GM21786 (cell line): ENCODE measurements around the gene DCTN2.
"Not testable (repeated sequence)": the region's sequence is repeated elsewhere in the genome, so short reads cannot be mapped to it uniquely, and the experiment has no call there.

Source experiments
- ATAC-seq: cut with Tn5 transposase; IDR thresholded peaks from one replicate; pipeline ENCODE4 v1.9.1; 2021; ENCODE audit not compliant: unreplicated experiment

The DCTN2 gene

DNA sequence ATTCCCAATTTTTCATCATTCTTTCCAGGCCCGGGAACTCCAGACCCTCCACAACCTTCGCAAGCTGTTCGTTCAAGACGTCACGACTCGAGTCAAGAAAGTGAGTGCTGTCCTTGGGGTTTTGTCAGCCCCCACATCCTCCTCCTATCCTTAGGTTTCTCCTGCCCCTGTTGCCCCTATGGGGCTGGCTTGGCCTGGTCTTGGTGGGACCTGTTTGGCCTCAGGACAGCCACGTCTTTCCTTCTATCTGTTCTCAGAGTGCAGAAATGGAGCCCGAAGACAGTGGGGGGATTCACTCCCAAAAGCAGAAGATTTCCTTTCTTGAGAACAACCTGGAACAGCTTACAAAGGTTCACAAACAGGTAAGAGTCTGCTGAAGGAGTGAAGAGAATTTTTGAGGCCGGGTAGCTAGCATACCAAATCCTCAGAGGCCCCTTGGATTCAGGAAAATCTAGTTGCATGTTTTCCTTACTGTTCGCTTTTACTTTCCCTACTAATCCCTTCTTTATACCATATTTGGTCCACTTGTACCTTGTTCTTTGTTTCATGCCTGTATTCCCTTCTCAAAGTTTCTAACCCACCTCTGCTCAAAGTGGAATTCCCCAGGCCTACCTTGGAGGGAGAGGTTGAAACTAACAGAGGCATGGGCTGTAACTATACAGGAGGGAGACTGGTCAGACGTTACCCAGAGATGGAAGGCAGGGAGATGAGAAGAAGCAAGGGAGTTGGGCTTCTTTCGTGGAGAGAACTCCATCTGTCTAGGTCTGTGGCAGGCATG, 31.2 kb upstream of the DCTN2 start:
- ATAC-seq: no peak

DNA sequence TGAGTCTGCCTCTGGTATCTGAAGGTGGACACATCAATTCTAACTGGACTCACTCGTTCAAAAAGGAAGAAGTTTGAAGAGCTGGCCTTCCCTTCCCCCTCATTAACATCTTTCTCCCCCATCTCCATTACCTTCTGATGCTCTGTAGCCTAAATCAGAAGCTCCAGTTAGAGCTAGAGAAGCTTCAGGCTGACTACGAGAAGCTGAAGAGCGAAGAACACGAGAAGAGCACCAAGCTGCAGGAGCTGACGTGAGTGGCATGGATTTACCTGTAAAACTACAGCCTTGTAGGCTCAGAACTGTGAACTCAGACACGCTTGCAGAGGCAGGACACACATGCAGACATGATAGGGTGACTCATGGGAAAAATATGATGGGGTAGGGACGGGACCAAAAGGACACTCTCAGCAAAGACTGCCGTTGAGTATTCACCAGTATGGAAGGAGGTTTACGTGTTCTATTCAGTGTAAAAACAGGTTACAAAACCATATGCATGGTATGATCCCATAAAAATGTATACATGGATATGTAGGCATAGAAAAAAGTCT, 29.7 kb upstream of the DCTN2 start:
- no peak for ATAC-seq

DNA sequence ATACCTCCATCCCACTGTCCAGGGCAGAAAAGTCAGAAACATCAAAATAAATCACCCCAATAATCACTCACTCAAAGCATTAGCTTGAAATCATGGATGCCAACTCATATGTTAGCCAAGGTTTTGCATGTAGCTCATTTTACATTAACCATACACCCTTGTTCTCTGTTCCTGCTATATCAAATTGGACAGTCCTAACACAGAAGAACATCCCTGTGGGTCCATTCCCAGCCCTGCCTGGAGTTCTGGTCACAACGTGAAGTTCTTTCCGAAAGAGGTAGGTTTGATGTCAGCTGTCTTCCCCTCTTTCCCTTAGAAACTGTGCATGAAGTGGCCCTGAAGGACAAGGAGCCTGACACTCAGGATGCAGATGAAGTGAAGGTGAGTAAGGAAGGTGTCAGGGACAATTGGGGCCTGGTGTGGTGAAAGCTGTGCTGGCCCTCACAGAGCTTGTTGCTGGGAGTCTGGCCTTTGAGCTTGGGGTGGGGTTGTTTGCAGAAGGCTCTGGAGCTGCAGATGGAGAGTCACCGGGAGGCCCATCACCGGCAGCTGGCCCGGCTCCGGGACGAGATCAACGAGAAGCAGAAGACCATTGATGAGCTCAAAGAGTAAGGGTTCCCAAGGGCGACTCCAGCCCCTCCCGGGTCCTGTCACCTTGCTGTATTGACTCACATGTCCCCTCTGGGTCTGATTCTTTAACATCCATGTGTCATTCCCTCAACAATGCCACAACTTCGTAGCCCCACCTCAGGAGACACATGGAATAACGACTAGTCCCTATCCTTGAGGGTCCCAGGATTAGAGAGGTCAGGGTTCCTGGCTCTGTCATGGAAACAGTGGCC, 29.0 kb upstream of the DCTN2 start:
- ATAC-seq: no peak

DNA sequence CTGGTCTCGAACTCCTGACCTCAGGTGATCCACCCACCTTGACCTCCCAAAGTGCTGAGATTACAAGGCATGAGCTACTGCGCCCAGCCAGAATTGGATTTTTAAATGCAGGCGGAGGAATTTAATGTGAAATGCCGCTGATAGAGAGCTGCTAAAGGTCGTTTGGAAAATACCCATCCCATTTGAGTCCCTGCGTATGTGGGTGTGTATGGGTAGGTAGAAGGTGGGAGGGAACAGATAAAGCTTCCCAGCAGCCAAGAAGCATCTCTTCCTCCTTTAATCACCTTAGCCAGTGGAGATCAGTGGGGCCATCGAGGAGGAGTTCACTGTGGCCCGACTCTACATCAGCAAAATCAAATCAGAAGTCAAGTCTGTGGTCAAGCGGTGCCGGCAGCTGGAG, 27.8 kb upstream of the DCTN2 start:
- ATAC-seq: no peak

DNA sequence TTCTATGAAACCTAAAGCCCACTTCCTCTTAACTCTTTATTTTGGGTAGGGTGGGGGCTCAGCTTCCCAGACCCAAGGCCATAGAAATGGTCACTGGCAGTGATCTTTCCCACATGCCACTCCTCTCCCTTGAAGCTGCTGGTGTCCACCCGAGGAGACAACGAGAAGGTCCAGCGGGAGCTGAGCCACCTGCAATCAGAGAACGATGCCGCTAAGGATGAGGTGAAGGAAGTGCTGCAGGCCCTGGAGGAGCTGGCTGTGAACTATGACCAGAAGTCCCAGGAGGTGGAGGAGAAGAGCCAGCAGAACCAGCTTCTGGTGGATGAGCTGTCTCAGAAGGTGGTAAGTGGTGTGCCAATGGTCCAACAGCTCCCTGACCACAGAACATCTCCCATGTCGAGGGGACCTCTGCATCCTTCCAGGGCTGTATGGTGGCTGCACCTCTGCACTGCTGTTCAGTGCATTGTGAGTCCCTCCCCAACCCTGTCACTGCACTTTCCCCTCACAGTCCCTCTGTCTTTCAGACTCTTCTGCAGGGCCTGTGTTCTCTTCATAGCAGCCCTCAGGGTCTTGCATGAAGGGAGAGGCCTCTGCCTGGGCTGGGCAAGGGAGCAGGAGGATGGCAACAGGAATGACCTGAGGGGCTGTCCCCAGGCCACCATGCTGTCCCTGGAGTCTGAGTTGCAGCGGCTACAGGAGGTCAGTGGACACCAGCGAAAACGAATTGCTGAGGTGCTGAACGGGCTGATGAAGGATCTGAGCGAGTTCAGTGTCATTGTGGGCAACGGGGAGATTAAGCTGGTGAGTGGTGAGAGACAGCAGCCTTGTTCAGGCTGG, 25.2 kb upstream of the DCTN2 start:
- no peak for ATAC-seq

DNA sequence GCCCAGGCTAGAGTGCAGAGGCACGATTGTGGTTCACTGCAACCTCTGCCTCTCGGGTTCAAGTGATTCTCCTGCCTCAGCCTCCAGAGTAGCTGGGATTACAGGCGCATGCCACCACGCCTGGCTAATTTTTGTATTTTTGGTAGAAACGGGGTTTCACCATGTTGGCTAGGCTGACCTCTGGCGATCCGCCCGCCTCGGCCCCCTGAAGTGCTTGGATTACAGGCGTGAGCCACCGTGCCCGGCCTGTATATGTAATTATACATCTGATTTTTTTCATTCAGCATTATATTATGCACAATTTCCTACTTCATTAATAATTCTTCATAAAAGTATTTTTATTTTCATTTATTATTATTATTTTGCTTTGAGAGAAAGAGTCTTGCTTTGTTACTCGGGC, 23.4 kb upstream of the DCTN2 start:
- ATAC-seq: not testable (repeated sequence)

DNA sequence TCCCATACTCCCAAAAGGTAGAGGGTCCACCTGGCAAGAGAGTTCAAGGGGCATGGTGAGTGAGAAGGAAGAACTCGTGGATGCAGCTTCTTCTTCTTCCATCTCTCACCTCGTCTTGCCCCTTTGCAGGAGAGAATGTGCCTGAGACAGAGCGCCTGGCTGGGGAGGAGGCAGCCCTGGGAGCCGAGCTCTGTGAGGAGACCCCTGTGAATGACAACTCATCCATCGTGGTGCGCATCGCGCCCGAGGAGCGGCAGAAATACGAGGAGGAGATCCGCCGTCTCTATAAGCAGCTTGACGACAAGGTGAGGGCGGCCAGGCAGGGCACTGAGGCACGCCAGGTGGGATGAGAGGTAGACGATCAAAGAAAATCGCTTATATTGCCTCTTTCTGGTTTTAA, 22.9 kb upstream of the DCTN2 start:
- ATAC-seq: no peak

DNA sequence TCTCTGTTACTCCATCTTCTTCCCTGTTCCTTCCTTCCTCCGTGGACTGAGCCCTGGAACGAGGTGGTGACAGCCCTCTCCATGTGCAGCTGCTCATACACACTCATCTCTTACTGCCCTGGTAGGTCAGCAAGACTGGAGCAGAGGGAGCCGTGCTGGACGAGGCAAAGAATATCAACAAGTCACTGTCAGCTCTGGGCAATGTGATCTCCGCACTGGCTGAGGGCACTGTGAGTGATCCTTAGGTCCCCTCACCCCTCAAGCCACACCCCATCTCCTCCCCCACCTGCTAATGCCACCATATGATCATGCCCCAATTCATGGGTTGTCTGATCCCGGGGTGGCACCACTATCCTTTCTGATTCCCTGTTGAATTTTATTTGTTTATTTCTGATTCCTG, 21.8 kb upstream of the DCTN2 start:
- no peak for ATAC-seq

DNA sequence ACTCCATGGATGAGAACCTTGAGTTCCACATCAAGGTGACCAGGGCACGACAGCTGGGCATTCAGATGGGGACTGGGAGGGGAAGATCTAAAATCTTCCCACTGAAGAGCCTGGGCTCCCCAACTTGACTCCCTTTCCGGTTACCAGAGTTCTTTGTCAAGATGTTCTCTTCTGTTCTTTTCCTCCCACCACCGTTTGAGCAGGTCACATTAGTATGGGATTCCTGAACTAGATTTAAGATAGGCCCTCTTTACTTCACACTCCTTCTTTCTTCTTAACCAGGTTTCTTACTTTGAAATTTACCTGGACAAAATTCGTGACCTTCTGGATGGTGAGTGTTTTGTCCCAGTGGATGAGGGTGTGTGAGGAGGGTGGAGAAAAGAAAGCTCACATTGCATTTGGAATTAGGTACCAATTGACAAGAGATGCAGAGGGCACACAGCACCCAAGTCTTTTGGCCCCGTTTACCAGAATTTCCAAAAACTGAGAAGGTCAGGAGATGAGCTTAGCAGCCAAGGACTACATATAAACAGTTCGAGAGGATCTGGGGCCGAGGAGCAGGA, 17.3 kb upstream of the DCTN2 start:
- no peak for ATAC-seq

DNA sequence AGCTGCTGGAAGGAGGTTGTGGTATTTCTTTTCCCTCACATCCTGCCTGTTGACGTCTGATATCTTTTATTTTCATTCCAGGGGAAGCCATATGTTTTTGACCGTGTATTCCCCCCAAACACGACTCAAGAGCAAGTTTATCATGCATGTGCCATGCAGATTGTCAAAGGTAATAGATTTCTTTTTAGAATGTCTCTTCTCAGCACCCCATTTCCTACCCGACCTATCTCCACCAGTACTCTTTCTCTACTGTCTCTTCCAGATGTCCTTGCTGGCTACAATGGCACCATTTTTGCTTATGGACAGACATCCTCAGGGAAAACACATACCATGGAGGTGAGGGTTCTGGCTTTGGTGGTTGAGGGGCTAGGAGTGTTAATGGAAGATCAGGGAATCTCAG, 16.4 kb upstream of the DCTN2 start:
- no peak for ATAC-seq

DNA sequence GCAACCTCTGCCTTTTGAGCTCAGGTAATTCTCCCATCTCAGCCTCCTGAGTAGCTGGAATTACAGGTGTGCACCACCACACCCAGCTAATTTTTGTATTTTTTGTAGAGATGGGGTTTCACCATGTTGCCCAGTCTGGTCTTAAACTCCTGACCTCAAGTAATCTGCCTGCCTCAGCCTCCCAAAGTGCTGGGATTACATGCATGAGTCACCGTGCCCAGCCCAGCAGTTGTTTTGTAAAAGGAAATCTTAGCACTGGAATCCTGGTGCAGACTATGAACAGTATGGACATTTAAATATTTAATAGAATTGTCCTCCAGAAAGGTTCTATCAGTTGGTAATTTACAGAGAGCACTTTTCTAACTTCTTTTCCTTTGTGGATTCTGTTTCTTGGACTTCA, 14.1 kb upstream of the DCTN2 start:
- ATAC-seq: not testable (repeated sequence)

DNA sequence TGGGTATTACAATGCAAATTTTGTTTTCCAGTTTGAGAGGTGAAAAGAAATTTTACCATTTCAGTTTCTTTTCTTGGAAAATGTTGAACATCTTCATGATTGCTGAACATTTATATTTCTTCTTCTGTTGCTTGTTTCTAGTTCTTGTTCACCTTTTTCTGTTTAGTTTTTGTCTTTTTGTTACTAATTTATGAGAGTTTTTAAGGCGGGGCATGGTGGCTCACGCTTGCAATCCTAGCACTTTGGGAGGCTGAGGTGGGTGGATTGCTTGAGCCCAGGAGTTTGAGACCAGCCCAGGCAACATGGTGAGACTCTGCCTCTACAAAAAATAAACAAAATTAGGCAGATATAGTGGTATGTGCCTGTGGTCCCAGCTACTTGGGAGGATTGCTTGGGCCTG, 13.5 kb upstream of the DCTN2 start:
- no peak for ATAC-seq

DNA sequence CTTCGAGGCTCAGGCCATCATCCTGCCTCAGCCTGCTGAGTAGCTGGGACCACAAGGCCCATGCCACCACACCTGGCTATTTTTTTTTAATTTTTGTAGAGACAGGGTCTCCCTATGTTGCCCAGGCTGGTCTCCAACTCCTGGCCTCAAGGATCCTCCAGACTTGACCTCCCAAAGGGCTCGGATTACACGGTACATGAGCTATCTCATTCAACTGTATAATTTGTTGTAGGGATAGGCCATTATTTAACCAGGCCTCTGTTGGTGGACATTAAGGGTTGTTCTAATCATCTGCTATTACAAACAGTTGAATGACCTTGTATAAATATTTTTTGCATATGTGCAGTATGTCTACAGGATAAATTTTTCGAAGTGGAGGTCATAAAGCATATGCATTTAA, 11.9 kb upstream of the DCTN2 start:
- no peak for ATAC-seq

DNA sequence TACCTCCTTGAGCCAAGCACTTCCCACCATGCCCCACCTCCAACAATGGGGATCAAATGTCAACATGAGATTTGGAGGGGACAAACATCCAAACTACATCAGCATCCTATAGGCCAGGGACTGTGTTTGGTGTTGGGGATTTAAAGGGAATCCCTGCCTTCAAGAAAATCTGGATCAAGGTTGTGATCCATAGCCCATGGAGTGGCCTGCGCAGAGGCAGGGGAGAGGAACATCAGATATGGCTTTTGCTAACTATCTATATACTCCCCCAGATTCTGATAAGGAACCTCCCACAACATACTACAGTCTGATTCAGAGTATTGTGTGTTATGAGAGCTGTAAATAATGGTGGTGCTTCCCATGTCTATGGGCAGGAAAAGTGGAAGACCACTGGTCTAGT, 7.9 kb upstream of the DCTN2 start:
- ATAC-seq: no peak

DNA sequence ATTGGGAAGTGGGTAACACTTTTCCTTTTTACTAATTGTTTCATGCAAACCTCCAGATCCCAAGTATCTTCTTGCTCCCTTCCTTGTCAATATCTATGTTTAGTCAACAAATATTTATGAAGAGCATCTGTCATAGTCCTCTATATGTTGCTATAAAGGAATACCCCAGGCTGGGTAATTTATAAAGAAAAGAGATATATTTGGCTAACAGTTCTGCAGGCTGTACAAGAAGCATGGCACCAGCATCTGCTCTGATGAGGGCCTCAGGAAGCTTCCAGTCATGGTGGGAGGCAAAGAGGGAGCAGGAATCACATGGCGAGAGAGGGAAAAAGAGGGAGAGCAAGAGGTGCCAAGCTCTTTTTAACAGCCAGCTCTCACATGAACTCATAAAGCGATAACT, 7.5 kb upstream of the DCTN2 start:
- no peak for ATAC-seq

DNA sequence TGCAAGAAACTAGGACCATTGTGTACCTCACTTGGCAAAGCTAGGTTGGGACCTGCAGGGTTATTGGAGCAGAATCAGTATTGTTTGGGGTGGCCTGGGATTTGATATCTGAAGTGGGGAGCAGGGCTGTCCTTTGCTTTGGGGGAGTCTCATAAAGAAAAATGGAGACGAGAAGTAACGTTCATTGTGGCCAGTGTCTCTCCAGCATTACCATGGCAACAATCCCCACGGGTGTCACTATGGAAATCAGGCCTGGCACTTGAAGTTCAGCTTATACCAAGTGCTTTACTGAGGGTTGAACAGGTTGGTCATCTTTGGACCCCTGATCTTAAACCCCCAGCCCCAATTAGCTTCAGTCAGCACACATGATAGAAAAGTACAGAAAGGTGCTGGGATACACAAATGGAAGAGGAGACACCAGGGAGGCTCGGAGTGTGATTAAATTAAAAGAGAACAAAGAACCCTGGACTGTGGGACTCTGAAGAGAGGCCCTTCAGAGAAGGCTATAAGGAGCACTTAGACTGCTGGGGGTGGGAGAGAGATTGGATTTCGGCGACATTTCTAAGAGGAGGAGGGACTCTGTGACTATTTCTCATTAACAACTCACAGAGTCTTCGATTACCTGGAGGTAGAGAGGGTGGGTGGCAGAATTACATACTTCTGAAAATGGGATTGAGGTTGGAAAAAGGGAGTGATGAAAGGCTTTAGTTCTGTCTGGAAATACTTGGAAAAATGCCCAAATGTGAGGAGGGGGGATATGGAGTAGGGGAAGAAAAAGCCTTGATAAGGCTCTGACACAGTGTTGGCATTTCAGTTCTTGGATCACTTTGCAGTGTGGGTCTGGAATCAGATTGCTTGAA, 6.6 kb upstream of the DCTN2 start:
- ATAC-seq: no peak

DNA sequence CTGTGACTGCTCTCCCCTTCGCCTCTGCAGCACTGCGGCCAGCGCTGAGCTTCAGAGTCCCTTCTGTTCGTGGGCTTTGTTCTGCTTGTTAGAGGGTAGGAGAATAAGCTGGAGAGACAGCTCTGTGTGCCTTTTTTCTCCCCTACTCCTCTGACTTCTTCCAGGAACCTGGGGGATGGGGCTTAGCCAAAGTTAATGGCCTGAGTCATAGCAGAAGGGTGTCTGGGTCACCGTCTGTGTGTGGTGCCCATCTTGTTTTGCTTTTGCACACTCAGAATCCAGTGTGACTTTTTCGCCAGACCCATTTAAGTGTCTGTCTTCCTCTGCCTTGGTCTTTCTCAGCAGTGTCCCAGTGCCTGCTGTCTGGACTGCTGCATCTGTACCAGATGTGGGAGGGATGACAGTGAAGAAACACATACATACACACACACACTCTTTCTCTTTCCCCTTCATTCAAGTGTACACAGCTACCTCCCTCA, 5.9 kb upstream of the DCTN2 start:
- no peak for ATAC-seq

DNA sequence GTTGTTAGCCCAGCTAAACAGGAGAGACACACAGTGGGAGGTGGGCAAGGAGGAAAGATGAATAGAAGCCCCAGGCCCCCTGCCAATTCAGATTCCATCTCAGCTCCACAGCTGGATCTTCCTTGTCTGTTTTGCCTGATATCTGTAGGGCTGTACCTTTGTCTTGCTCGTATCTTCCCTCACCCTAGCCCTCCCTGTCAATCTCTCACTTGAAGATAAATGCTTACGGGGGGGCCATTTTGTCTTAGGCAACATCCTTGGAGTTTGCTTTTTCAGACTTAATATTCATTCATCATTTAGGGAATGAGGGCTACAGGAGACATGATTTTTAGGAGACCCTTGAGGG, 5.3 kb upstream of the DCTN2 start:
- ATAC-seq: no peak

DNA sequence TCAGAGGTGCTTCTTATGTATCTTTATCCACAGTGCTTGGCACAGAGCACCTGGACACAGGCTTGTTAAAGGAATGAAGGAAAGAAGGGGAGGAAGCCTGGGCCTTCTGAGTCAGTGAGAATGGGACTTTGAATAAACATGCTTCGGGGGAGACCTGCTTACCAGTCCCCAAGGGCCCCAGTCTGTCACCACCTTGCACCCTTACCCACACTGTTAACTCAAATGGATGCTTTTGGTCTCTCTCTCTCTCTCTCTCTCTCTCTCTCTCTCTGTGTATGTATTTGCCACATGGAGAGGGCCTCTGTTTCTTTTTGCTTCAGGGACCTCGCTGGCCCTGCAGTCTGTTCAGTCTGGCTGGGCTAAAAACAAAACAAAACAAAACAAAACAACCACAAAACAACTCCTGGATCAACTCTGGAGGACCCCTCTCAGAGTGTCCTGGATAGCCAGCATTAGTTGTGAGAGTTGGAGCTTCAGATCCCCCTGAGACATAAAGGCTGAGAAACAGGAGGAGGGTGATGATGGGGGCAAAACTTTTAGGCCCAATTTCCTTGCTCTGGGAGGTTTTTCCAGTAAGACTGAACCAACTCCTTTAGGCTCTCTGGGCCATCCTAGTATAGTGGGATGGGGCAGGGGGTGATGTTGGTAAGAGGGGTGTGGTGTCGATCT, 4.8 kb upstream of the DCTN2 start:
- ATAC-seq: no peak
